ENCODE measurements around the gene TDRD9.

The TDRD9 gene

DNA sequence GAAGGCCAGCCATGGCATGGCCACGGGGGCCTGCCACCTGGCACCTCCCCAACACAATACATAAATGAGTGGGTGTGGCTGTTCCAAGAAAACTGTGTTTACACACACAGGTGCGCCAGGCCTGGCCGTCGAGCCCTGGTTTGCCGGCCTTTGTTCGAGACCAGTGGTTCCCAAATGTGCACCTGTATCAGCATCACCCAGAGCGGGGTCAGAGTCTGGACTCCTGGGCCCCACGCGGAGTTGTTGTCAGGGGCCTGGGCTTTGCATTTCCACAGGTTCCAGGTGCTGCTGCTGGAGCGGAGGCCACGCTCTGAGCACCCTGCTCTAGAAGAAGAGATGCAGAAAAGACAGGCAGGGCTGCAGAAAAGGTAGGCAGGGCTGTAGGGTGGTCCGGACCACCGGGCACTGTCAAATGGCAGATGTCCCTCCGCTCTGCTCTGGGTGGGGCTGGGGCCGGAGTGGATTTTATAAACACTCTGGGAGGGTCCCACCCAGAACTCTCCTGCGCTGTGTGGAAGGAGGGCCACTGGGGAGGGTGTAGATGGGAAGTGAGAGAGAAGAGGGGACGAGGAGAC, 153.1 kb downstream of the TDRD9 start:
- DNase-seq, result no peak

GRCh38 chr14:104081951-104082464, 153.8 kb downstream of the TDRD9 start:
- DNase-seq, result no peak

DNA sequence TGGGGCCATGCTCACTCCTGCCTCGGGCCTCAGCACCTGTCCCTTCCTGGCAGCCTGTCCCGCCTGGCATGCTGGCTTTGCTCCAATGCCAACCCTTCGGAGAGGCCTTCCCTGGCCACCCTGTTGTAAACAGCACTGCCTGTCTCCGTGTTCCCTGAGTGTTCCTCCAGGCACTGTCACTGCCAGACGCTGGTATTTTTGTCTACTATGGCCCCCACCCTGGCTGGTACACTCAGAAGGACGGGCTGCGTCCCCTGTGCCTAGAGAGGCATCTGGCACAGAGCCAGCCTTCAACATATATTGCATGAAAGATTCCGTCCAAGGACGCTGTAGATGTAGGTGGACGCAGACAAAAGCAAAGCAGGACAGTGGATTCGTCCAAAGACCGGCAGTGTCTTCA, 154.6 kb downstream of the TDRD9 start:
- no peak for DNase-seq

DNA sequence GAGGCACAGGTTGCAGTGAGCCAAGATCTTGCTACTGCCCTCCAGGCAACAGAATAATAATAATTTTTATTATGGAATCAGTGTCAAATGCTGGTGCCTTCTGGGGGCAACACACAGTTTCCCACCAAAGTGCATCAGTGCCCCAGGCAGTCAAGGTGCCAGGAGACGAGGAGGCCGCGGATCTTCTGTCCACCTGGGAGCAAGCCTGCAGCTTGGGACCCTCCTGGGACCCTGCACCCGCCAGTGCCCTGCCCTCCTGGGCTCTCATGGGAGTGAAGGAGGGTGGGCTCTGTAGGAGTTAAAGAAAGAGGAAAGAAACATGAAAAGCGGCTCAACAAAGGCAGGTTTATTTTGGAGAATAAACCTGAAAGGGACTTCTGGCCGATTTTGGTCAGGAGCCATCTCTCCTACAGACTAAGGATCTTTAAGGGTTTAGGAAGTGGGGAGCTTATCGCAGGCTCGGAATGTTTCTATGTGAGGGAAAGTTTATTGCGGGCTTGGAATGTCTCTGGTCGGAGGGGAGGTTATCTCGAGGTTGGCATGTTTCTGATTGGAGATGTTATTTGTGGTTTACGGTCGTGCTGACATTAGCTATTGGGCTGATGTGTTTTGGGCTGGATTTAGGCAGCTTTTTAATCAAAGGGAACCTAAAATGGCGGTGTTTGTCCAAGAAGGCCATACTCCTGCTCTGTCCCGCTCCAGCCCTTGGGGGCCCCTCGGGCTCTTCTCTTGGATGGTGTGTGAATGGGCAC, 156.2 kb downstream of the TDRD9 start:
- DNase-seq, result no peak

- no peak for DNase-seq
These were observed 157.0 kb downstream of the TDRD9 start, which contains the start of gene ASPG for GRCh38 chr14:104085032-104085888. Gene ASPG (plus strand): TSS chr14:104085700. CDS start chr14:104085771, 71 bp downstream.

DNA sequence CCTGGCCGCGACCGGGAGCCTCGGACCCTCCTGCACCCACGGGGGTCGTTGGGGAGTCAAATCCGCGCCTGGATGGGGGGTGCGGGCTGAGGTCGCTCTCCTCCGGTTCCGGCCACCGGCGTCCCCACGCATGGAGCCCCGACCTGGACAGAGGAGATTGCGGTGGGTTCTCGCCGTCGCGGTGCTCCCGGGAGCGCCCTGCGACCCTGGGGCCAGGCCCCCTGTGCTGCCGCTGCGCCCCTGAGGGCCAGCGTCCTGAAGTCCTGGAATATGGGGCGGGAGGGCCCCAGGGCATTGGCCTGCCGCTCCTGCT, 157.6 kb downstream of the TDRD9 start:
- DNase-seq, result no peak

GRCh38 chr14:104086210-104086660, 158.0 kb downstream of the TDRD9 start:
- no peak for DNase-seq

- no peak for DNase-seq
These were observed 158.6 kb downstream of the TDRD9 start for GRCh38 chr14:104086661-104087461.

GRCh38 chr14:104087505-104087904, 159.2 kb downstream of the TDRD9 start:
- no peak for DNase-seq

GRCh38 chr14:104087981-104088850, 160.0 kb downstream of the TDRD9 start:
- DNase-seq, result no peak

GRCh38 chr14:104090071-104090748, 162.0 kb downstream of the TDRD9 start:
- DNase-seq, result no peak

DNA sequence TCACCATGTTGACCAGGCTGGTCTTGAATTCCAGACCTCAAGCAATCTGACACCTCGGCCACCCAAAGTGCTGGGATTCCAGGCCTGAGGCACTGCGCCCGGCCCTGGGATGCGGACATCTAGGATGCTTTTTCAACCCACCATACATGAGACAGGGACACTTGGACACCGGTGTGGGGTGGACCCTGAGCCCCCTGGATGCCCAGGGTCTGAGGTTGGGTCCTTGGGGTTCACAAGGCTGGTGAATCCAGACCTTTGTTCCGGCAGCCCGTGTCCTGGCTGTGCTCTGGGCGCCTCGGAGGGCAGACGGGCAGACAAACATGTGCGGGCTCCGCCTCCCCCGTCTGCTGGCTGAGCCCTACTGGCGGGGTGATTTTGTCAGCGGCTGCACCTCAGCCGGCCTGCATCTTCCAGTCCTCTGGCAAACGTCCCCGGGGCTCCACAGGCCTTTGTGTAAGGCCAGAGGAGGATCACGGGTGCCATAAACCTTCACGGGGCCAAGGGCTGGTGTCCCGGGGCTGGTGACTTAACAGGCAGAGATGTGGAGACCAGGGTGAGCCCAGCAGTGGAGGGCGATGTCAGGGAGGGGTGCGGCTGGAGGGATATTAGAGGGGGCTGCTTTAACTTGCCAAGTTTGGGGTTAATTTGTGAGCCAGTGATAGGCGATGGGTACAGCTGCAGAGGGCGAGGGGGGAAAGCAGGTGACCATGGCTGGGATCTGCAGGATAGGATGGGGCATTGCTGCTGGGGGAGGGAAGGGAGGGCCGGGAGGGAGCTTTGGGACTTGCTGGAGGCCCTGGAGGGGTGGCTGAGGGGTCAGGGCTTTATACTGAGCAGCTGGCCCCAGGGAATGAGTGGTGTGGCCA, 163.0 kb downstream of the TDRD9 start:
- DNase-seq, result no peak

GRCh38 chr14:104091927-104092771, 163.9 kb downstream of the TDRD9 start:
- DNase-seq, result no peak

GRCh38 chr14:104092931-104093365, 164.7 kb downstream of the TDRD9 start:
- DNase-seq, result no peak

- DNase-seq, result no peak
These were observed 165.3 kb downstream of the TDRD9 start for GRCh38 chr14:104093366-104094055.

DNA sequence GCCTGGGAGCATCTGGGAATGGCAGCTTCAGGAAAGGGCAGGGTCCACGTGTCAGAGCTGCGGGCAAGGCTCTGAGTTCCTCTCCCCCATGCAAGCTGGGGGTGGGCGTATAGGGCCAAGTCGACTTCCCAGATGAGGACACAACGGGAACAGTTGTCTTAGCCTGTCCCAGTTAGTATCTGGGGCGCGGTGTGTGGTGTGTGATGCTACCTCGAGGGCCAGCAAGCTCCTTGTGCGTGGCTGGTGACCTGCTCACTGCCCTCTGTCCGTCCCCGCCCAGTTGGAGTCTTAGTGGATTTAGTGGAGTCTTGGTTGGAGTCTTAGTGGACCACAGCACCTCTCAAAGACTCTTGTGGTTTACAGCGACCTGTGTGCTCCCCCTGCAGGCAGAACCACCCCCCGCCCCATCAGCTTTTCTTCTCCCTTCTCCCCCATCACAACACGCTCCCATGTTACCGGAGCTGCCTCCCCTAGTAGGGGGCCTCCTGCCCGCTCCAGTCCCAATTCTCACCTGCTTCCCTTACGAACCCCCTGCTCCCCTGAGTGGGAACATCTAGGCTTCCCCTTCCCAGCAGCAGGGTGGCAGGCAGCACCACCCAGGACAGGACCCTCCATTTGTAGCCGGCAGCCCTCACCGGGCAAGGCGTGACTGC, 165.9 kb downstream of the TDRD9 start:
- DNase-seq, result no peak

- peak; percentile 41 to 80 for DNase-seq
These were observed 166.6 kb downstream of the TDRD9 start for GRCh38 chr14:104094709-104095425.

Measured in NCI-H446 (cell line).